HG03025 (cell line): ENCODE measurements around the gene CNTN2.

Source experiments
- ATAC-seq: cut with Tn5 transposase; IDR thresholded peaks from one replicate; pipeline ENCODE4 v1.9.1; 2021; ENCODE audit warnings: mild to moderate bottlenecking, moderate library complexity; ENCODE audit not compliant: unreplicated experiment, low FRiP score

Gene CNTN2

DNA sequence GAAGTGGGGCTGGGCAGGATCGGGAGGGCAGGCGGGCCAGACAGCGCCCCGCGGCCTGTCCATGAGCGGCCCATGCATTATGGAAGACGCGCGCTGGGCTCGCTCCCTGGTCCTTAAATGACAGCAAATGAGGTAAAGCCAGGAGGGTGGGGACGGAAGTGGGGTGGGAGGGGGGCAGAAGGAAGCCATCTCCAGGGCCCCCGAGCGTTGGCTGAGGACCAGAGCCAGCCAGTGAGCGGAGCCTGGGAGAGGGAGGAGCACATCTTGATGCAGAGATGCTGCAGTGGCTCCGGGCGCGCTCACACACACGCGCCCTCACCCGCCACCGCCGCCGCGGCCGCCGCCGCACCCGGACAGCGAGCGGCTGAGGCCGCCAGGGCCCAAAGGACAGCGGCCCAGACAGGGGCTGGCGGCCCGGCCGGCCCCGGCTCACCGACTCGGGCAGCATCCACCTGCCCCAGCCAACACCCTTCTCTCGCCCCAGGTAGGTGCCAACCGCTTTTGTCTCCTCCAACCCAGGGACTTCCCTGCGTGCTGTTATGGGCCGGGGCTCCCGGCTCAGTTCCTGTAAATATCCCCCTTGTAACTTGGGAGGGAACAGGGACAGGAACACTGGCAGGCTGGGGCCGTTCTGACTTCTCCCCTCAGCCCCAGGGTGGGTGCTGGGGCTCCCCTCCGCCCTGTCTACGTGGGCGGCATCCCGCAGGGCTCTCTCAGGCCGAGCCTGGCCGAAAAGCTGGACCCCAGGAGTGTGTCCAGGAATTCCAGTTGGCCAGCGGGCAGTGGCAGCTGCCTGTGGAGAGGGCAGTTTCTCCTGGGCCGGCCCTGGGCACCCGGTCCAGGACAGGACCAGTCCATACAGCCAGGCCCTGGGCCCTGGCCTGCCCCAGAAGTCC lies at the start of gene CNTN2:
Gene CNTN2, plus strand, starts transcription at position 302 of the 896 bp plus-strand sequence. CDS start 9,974 bp downstream, outside the sequence.
- no peak for ATAC-seq

DNA sequence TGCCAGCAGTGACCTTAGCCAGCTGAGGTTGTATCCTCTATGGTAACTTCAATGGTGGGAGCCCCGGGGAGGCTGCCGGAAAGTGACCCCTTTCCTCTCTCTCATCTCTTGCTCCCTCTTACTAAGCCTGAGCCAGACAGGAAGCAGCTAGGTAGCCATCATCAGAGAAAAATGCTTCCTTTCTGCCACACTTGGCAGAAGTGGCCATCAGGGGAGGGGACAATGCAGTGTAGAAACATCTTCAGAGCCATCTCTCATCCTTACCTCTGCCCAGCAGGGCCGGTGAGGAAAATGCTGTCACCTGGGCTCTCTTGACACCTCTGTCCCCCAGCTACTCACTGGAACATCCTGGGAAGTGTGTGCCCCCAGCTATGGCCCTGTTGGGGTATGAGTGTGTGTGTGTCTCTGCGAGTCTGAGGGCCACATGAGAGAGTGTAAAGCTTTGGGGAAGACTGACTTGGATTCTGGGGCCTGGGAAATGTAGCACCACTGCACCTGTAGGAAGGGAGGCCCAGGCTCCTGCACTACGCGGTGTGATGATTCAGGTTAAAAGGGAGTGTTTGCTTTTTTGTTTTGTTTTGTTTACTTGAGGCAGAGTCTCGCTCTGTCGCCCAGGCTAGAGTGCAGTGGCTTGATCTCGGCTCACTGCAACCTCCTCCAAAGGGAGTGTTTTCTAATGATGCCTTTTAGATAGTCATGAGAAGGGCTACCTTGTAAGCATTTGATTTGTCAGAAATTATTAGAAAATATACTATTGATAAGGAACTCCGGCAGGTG lies 48.7 kb upstream of the CNTN2 start:
- ATAC-seq: no peak

DNA sequence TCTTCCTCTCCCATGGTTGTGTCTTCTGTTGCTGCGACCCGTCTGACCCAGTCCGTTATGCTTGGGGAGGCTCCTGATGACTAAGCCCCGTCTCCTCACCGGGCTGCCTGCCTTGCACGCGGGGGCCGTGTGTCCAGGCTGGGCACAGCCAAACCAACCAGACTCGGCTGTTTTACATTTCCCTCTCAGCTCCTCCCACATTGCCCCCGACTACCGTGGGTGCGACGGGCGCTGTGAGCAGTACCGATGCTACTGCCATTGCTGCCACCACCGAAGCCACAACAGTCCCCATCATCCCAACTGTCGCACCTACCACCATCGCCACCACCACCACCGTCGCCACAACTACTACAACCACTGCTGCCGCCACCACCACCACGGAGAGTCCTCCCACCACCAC lies 46.0 kb upstream of the CNTN2 start:
- ATAC-seq: no peak

- ATAC-seq: no peak
Measured at GRCh38 chr1:204997591-204998355, 45.2 kb upstream of the CNTN2 start.

DNA sequence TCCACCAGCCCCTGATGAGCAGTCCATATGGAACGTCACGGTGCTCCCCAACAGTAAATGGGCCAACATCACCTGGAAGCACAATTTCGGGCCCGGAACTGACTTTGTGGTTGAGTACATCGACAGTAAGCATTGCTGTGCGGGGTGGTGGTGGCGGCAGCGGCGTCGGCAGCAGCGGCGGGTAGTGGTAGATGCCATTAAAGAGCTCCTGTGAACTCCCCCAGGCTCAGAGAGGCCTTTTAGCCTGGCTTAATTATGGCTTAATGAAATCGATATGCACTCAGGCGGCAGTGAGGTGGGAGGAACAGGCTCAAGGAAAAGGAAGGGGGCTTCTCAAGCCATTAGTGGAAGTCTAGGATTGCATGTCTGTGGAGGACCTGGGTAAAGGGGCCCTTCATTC lies 41.9 kb upstream of the CNTN2 start:
- no peak for ATAC-seq

- ATAC-seq: no peak
Measured at GRCh38 chr1:205002705-205003104, 40.3 kb upstream of the CNTN2 start.

- ATAC-seq: no peak
Measured at GRCh38 chr1:205003358-205004131, 39.5 kb upstream of the CNTN2 start.

DNA sequence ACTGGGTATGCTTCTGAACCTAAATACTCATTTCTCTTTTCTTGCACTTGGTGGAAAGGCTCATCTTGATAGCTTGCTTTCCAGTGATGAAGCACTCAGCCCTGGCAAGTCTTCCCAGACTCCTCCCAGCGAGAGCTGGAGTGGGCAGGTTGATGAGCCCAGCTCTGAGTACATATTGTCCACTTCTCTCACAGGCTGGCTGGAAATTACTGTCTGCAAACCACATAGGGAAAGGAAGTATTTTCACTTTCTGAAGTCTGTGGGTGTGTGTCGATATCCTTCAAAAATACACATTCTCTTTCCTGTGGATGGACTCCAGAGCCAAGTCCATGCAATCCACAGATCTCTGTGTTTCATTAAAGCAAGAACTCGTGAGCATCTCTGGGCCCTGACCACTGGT lies 38.7 kb upstream of the CNTN2 start:
- no peak for ATAC-seq

DNA sequence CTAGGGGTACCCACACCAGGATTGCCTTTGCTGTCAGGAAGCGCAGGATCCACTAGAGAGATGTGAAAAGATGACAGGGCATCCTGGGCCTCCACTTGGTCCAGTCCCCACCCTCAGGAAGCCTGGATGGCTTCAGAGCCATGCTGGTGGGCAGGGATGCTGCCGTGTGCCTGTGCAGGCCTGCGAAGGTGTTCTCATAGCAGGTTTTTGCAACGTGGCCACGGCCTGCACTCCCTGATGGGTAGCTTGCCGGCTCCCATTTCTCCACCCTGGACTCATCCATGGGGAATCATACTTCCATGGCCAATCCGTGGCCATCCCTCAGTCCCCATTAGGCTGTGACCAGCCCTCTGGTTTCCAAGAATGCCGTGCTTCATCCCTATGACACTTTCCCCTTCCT lies 34.1 kb upstream of the CNTN2 start:
- ATAC-seq: no peak

DNA sequence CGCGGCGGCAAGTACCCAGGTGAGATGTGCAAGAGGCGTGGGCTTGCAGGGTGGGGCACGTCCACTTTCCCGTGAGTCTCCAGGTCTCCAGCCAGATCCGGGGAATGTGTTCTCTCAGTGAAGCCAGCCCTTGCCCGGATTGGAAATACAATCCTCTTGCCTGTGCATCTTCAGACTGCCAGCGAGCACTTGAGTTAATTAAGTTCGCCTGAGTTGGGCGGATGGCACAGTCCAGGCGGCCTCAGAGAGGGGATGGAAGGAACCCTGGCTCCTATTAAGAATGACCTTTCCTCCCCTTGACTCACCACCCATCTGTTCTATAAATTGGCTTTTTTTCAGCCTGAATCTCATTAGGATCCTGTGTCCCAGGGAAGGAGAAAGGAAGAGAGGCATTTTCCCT lies 33.3 kb upstream of the CNTN2 start:
- ATAC-seq: no peak

DNA sequence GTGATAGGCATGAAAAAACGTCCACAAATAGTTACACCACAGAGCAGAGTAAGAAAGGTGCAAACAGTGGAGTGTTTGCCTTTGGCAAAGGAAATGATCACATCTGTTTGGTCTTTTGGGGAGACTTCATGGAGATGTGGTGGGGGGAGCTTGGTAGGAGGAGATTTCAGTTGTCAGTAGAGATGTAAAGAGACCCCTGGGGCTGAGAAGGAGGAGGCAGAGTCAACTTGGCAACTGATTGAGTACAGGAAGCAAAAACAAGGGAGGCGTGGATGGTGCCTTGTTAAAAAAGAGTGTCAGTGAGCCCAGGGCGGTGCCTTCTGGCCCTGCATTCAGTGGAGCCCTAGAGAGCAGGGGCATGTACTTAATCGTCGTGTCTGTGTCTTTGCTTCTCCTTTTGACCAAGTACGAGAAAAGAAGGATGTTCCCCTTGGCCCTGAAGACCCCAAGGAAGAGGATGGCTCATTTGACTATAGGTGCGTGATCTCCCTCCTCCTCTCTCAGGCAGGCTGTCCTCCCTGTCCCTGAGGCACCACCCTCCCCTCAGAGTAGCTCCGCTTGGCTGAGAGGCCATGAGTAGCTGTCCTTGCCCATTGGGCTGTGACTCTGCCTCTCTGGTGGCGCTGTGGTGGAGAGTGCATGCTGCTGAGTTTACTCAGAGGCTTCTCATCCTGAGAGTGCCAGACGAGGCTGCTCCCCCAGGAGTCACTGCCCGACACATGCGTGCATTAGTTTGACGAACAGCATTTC lies 30.4 kb upstream of the CNTN2 start:
- ATAC-seq: no peak

- no peak for ATAC-seq
Measured at GRCh38 chr1:205013683-205014367, 29.2 kb upstream of the CNTN2 start.

GRCh38 chr1:205014783-205015182 lies 28.2 kb upstream of the CNTN2 start:
- ATAC-seq: no peak

DNA sequence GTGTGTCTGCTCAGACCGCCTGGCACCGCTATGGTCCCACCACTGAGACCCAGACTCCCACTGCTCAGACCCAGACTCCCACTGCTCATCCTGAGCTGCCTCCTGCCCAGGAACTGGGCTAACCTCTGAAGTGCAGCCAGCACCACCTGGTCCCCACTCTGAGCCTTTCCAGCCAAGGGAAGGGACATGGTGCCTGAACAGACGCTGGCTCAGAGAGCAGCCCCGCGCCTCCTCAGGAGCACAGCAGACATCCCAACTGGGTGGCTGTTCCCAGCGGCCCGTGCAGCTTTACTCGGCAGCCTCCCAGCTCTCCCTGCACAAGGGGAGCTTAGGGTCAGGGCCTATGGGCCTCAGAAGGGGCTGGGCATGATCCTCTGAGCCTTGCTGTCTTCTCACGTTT lies 27.8 kb upstream of the CNTN2 start:
- no peak for ATAC-seq

DNA sequence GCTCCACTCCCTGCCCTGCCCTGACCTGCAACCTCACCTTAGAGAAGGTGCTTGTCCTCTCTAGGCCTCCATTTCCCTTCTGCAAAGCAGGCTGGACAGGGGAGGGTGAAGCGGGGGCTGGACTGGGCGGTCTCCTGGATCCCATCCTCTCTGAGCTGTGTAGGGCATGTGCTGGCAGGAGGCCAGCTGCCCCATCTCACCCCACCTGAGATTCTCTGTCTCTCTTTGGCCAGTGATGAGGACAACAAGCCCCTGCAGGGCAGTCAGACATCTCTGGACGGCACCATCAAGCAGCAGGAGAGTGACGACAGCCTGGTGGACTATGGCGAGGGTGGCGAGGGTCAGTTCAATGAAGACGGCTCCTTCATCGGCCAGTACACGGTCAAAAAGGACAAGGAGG lies 26.9 kb upstream of the CNTN2 start:
- no peak for ATAC-seq

GRCh38 chr1:205016584-205016983 lies 26.4 kb upstream of the CNTN2 start:
- no peak for ATAC-seq

- no peak for ATAC-seq
Measured at GRCh38 chr1:205017001-205017400, 26.0 kb upstream of the CNTN2 start.

DNA sequence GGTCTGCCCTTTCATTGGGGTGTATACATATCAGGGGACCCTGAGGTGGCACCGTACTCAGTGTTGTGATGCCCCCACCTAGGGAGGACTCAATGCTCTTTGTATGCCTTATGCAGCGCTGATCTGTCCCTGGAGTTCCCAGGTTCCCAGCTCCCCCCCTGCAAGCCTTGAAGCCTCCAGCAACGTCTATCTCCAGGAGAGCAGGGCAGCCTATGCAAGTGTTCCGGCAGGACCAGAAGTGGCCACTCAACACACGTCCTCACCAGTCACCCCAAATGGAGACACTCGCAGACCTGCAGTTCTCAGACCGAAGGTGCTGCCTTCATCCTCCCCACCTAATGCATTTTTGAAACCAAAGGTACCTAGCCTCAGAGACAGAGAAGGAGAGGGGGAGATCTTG lies 25.2 kb upstream of the CNTN2 start:
- no peak for ATAC-seq

GRCh38 chr1:205018381-205018780 lies 24.6 kb upstream of the CNTN2 start:
- no peak for ATAC-seq
